GM12878 (cell line): Measurements from ENCODE around the gene KDM5B. TPM values are rescaled to one million over a fixed set of nuclear protein-coding genes. Genes with fewer than 3 reads are reported as not detected.

Experiments
- ATAC-seq: fragments of 200-7000 bp; cut with Tn5 transposase; 3 replicates; pipeline ENCODE4 v1.9.1; 2020; ENCODE audit warnings: mild to moderate bottlenecking, moderate library complexity
- BruUV-seq: library from RNA; stranded (reverse); fragments of 400-500 nt; replicated peaks from 2 replicates; lab custom pipeline; 2021; lab: Mats Ljungman, UMichigan
- CTCF ChIA-PET: fragments of 300-600 bp; sonication (Branson Sonifier 250); formaldehyde crosslinking; extraction: SDS; loops from one replicate; lab custom pipeline; 2021; ENCODE audit warnings: inconsistent platforms; lab: Yijun Ruan, JAX
- POLR2A ChIA-PET: fragments of 350-600 bp; formaldehyde crosslinking; extraction: SDS; loops from one replicate; lab custom pipeline; 2021; ENCODE audit warnings: inconsistent platforms; lab: Charles Lee
- RAD21 ChIA-PET: fragments of 300-600 bp; sonication (Branson Sonifier 250); formaldehyde crosslinking; loops from one replicate; lab custom pipeline; 2023; ENCODE audit warnings: antibody characterized with exemption; ENCODE audit not compliant: unreplicated experiment; lab: Charles Lee
- SMC1A ChIA-PET: fragments of 300-600 bp; sonication (Branson Sonifier 250); formaldehyde crosslinking; loops from one replicate; lab custom pipeline; 2023; ENCODE audit not compliant: unreplicated experiment, uncharacterized antibody; lab: Charles Lee
- DNase-seq: peaks from one replicate; pipeline ENCODE4 v3.0.0-alpha.2; 2011; ENCODE audit warnings: low read depth, low spot score
- FAIRE-seq: peaks from 3 replicates; lab custom pipeline; 2011; peaks lifted over from hg19 to GRCh38; lab: Jason Lieb, UNC
- H2AFZ ChIP-seq: 2 replicates; pipeline ENCODE4 v1.6.0; 2011; ENCODE audit warnings: low read depth, low read length, control low read depth; ENCODE audit not compliant: control insufficient read depth
- H3K27ac ChIP-seq: 2 replicates; pipeline ENCODE4 v1.5.1; 2011; ENCODE audit warnings: control low read depth; ENCODE audit not compliant: control insufficient read depth, insufficient read depth
- H3K27me3 ChIP-seq, 2 experiments: replicated peaks in 1 of 2; 2 replicates each; pipeline versions ENCODE4 v1.6.0 to v1.6.1; 2011; ENCODE audit warnings: low read length in 1 of 2; ENCODE audit not compliant: control insufficient read depth in 2 of 2, insufficient read depth in 2 of 2
- H3K36me3 ChIP-seq, 2 experiments: 2 replicates each; pipeline ENCODE4 v1.5.1; 2011; ENCODE audit warnings: low read length in 1 of 2; ENCODE audit not compliant: control insufficient read depth in 2 of 2, insufficient read depth in 2 of 2
- H3K4me1 ChIP-seq: 2 replicates; pipeline ENCODE4 v1.6.1; 2011; ENCODE audit warnings: mild to moderate bottlenecking, low read length, moderate library complexity, mixed read lengths; ENCODE audit not compliant: control insufficient read depth, insufficient read depth
- H3K4me2 ChIP-seq: 2 replicates; pipeline ENCODE4 v1.6.0; 2011; ENCODE audit warnings: control low read depth; ENCODE audit not compliant: control insufficient read depth, insufficient read depth
- H3K4me3 ChIP-seq: fragments of 200-600 bp; sonication (generic); 2 replicates; pipeline ENCODE4 v1.5.1; 2016
- H3K79me2 ChIP-seq: 2 replicates; pipeline ENCODE4 v1.6.0; 2011; ENCODE audit warnings: low read length; ENCODE audit not compliant: control insufficient read depth, insufficient read depth
- H3K9ac ChIP-seq: 2 replicates; pipeline ENCODE4 v1.8.0; 2011; ENCODE audit warnings: low read length, control low read depth, mixed read lengths; ENCODE audit not compliant: control insufficient read depth, insufficient read depth
- H3K9me3 ChIP-seq: replicated peaks from 3 replicates; pipeline ENCODE4 v1.5.1; 2011; ENCODE audit warnings: mild to moderate bottlenecking, low read length; ENCODE audit not compliant: control insufficient read depth, insufficient read depth
- H4K20me1 ChIP-seq: 2 replicates; pipeline ENCODE4 v1.6.0; 2011; ENCODE audit not compliant: control insufficient read depth, insufficient read depth
- CBFB ChIP-seq: IDR thresholded peaks from 2 replicates; pipeline ENCODE4 v1.6.1; 2016; ENCODE audit warnings: antibody characterized with exemption, low read depth
- EED ChIP-seq: sonication (generic); IDR thresholded peaks from 2 replicates; pipeline ENCODE4 v1.6.1; 2016; ENCODE audit warnings: antibody characterized with exemption, low read depth
- JUNB ChIP-seq: IDR thresholded peaks from 2 replicates; pipeline ENCODE4 v1.6.1; 2016; ENCODE audit warnings: antibody characterized with exemption, mild to moderate bottlenecking
- KDM1A ChIP-seq: fragments of 200-600 bp; sonication (generic); IDR thresholded peaks from 2 replicates; pipeline ENCODE4 v1.6.1; 2016; ENCODE audit warnings: borderline replicate concordance
- NBN ChIP-seq: fragments of 450-650 bp; IDR thresholded peaks from 2 replicates; pipeline ENCODE4 v1.6.1; 2016
- POLR2AphosphoS2 ChIP-seq: IDR thresholded peaks from 2 replicates; pipeline ENCODE4 v1.6.1; 2011; ENCODE audit warnings: low read depth, mild to moderate bottlenecking, low read length, improper control_type of control experiment, moderate library complexity
- POU2F2 ChIP-seq: IDR thresholded peaks from 3 replicates; pipeline ENCODE4 v1.6.1; 2011; ENCODE audit warnings: low read depth, mild to moderate bottlenecking, low read length, borderline replicate concordance
- SMAD1 ChIP-seq: fragments of 450-650 bp; IDR thresholded peaks from 2 replicates; pipeline ENCODE4 v1.6.1; 2018; ENCODE audit warnings: mild to moderate bottlenecking, low read depth; ENCODE audit not compliant: partially characterized antibody
- TARDBP ChIP-seq: IDR thresholded peaks from 2 replicates; pipeline ENCODE4 v1.6.1; 2016; ENCODE audit warnings: borderline replicate concordance
- ZSCAN29 ChIP-seq: fragments of 450-650 bp; IDR thresholded peaks from 2 replicates; pipeline ENCODE4 v1.6.1; 2017; ENCODE audit warnings: mild to moderate bottlenecking, moderate library complexity
- WGBS: methylation state at CpG from one replicate; pipeline ENCODE4 v1.1.6; 2016; ENCODE audit warnings: low lambda C conversion rate; ENCODE audit not compliant: insufficient replicate concordance, insufficient coverage; ENCODE audit errors: missing lambda C conversion rate; 5-methylcytosine and 5-hydroxymethylcytosine counted together
- in situ Hi-C: fragments of 300-500 bp; cut with MboI; formaldehyde crosslinking; loops from 9 replicates; pipeline ENCODE4 v1.14.3; 2018; ENCODE audit warnings: mixed read lengths
- intact Hi-C: fragments of 100-400 bp; cut with micrococcal nuclease; formaldehyde crosslinking; loops from one replicate; pipeline ENCODE4 v1.14.2; 2022; ENCODE audit not compliant: unreplicated experiment
- polyA plus RNA-seq, 11 experiments: library from polyadenylated mRNA; depleted of rRNA in 4 of 11; unstranded in 6 of 11; stranded (reverse) in 5 of 11; fragments of >200 nt; fragmentation: Nextera tagmentation in 4 of 11; fragmentation: Illumina TruSeq in 1 of 11; extraction: Ambion mirVana in 4 of 11; extraction: Trizol in 1 of 11; gene quantifications; 1 replicate in 1 of 11; 2 replicates in 10 of 11; pipeline versions ENCODE4 v1.2.1 to v1.2.3, GENCODE V29; 2011 to 2016; ENCODE audit warnings: inconsistent platforms in 2 of 11, missing spikeins in 2 of 11, low read depth in 1 of 11
- total RNA-seq, 4 experiments: library from RNA; depleted of rRNA in 3 of 4; stranded (reverse); fragments of >200 nt in 3 of 4; fragmentation: Illumina TruSeq in 1 of 4; extraction: Trizol in 1 of 4; gene quantifications; 2 replicates each; pipeline versions ENCODE4 v1.2.1 to v1.2.3, GENCODE V29; 2013 to 2021
- TF ChIP-seq, protein P1 (sequence below): fragments of 450-650 bp; IDR thresholded peaks from 2 replicates; pipeline ENCODE4 v1.6.1; 2017; ENCODE audit warnings: mild to moderate bottlenecking, moderate library complexity
- TF ChIP-seq, protein P2 (sequence below): IDR thresholded peaks from 2 replicates; pipeline ENCODE4 v1.6.1; 2011; ENCODE audit warnings: low read depth, low read length, improper control_type of control experiment, borderline replicate concordance
- TF ChIP-seq, protein P3 (sequence below), 3 experiments: IDR thresholded peaks in 2 of 3; conservative IDR thresholded peaks in 1 of 3; 2 replicates each; pipeline ENCODE4 v1.5.1; 2011; ENCODE audit warnings: low read depth in 3 of 3, low read length in 3 of 3, mild to moderate bottlenecking in 3 of 3, control low read depth in 2 of 3, moderate library complexity in 2 of 3, inconsistent platforms in 1 of 3, mixed read lengths in 1 of 3; ENCODE audit not compliant: control insufficient read depth in 2 of 3, insufficient read depth in 1 of 3; ENCODE audit errors: extremely low read depth in 1 of 3
- TF ChIP-seq, protein P4 (sequence below): IDR thresholded peaks from 2 replicates; pipeline ENCODE4 v1.6.1; 2012; ENCODE audit warnings: low read length, inconsistent platforms
- TF ChIP-seq, protein P5 (sequence below): fragments of 450-650 bp; IDR thresholded peaks from 2 replicates; pipeline ENCODE4 v1.6.1; 2017; ENCODE audit warnings: borderline replicate concordance

Gene KDM5B
- total and polyA plus RNA-seq, 10 of the 15 experiments (the other 5 are each of a cell fraction or from before 2014, with no cell fraction given) = 1.7 to 26.6 (median 8.1) TPM

DNA sequence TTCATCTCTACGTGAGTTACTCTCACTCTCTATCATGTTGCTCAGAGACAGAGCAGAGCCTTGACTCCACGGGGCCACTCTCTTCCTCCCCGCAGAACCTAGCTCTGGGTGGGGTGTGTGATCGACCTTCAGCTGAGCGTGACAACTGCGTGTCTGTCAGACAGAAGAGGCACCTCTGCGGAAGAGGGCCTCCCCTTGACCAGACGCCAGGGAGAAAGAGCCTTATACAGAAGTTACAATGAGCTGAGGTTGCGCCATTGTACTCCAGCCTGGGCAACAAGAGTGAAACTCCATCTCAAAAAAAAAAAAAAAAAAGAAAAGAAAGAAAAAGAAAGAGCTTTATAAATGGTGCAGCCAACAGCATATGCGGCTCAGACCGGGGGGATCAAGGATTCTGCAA lies 120.9 kb downstream of the KDM5B start:
- Histone ChIP-seq H2AFZ (no peak overlapping the region), H3K4me3 (no peak overlapping the region), H3K27ac (no peak overlapping the region)
- FAIRE-seq = no peak
- TF ChIP-seq, protein P1, sequence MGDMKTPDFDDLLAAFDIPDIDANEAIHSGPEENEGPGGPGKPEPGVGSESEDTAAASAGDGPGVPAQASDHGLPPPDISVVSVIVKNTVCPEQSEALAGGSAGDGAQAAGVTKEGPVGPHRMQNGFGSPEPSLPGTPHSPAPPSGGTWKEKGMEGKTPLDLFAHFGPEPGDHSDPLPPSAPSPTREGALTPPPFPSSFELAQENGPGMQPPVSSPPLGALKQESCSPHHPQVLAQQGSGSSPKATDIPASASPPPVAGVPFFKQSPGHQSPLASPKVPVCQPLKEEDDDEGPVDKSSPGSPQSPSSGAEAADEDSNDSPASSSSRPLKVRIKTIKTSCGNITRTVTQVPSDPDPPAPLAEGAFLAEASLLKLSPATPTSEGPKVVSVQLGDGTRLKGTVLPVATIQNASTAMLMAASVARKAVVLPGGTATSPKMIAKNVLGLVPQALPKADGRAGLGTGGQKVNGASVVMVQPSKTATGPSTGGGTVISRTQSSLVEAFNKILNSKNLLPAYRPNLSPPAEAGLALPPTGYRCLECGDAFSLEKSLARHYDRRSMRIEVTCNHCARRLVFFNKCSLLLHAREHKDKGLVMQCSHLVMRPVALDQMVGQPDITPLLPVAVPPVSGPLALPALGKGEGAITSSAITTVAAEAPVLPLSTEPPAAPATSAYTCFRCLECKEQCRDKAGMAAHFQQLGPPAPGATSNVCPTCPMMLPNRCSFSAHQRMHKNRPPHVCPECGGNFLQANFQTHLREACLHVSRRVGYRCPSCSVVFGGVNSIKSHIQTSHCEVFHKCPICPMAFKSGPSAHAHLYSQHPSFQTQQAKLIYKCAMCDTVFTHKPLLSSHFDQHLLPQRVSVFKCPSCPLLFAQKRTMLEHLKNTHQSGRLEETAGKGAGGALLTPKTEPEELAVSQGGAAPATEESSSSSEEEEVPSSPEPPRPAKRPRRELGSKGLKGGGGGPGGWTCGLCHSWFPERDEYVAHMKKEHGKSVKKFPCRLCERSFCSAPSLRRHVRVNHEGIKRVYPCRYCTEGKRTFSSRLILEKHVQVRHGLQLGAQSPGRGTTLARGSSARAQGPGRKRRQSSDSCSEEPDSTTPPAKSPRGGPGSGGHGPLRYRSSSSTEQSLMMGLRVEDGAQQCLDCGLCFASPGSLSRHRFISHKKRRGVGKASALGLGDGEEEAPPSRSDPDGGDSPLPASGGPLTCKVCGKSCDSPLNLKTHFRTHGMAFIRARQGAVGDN = no peak
- TF ChIP-seq CBFB = no peak
- no peak for TF ChIP-seq POLR2AphosphoS2
- no peak for TF ChIP-seq POU2F2
- TF ChIP-seq JUNB = no peak
- TF ChIP-seq ZSCAN29 = no peak
- TF ChIP-seq, protein P2, sequence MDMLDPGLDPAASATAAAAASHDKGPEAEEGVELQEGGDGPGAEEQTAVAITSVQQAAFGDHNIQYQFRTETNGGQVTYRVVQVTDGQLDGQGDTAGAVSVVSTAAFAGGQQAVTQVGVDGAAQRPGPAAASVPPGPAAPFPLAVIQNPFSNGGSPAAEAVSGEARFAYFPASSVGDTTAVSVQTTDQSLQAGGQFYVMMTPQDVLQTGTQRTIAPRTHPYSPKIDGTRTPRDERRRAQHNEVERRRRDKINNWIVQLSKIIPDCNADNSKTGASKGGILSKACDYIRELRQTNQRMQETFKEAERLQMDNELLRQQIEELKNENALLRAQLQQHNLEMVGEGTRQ = no peak
- TF ChIP-seq EED = no peak
- TF ChIP-seq TARDBP = no peak
- TF ChIP-seq, protein P3, sequence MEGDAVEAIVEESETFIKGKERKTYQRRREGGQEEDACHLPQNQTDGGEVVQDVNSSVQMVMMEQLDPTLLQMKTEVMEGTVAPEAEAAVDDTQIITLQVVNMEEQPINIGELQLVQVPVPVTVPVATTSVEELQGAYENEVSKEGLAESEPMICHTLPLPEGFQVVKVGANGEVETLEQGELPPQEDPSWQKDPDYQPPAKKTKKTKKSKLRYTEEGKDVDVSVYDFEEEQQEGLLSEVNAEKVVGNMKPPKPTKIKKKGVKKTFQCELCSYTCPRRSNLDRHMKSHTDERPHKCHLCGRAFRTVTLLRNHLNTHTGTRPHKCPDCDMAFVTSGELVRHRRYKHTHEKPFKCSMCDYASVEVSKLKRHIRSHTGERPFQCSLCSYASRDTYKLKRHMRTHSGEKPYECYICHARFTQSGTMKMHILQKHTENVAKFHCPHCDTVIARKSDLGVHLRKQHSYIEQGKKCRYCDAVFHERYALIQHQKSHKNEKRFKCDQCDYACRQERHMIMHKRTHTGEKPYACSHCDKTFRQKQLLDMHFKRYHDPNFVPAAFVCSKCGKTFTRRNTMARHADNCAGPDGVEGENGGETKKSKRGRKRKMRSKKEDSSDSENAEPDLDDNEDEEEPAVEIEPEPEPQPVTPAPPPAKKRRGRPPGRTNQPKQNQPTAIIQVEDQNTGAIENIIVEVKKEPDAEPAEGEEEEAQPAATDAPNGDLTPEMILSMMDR (IDR thresholded peaks at IDR 0.05 in 2 of 3, conservative IDR thresholded peaks at IDR 0.05 in 1 of 3; ENCODE audit: control insufficient read depth in 2 of 3, extremely low read depth in 1 of 3, insufficient read depth in 1 of 3, low read depth in 3 of 3, low read length in 3 of 3) = no peak
- TF ChIP-seq SMAD1 = no peak
- no peak for TF ChIP-seq KDM1A
- TF ChIP-seq, protein P4, sequence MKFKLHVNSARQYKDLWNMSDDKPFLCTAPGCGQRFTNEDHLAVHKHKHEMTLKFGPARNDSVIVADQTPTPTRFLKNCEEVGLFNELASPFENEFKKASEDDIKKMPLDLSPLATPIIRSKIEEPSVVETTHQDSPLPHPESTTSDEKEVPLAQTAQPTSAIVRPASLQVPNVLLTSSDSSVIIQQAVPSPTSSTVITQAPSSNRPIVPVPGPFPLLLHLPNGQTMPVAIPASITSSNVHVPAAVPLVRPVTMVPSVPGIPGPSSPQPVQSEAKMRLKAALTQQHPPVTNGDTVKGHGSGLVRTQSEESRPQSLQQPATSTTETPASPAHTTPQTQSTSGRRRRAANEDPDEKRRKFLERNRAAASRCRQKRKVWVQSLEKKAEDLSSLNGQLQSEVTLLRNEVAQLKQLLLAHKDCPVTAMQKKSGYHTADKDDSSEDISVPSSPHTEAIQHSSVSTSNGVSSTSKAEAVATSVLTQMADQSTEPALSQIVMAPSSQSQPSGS = no peak
- TF ChIP-seq NBN = no peak
- TF ChIP-seq, protein P5, sequence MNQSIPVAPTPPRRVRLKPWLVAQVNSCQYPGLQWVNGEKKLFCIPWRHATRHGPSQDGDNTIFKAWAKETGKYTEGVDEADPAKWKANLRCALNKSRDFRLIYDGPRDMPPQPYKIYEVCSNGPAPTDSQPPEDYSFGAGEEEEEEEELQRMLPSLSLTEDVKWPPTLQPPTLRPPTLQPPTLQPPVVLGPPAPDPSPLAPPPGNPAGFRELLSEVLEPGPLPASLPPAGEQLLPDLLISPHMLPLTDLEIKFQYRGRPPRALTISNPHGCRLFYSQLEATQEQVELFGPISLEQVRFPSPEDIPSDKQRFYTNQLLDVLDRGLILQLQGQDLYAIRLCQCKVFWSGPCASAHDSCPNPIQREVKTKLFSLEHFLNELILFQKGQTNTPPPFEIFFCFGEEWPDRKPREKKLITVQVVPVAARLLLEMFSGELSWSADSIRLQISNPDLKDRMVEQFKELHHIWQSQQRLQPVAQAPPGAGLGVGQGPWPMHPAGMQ = no peak
- TF ChIP-seq, all 136 proteins: peak for 0
- POLR2A ChIA-PET = no interaction called here
- SMC1A ChIA-PET = no interaction called here
- in situ Hi-C loops (no loop called here), intact Hi-C loops (no loop called here)
- peaks cover 2 to 4% of the 10 kb centered on the region in 2 experiments; a peak in 3 of 4 replicates for H3K27me3 ChIP-seq
- no peak overlapping the region for H3K9ac ChIP-seq
- DNase-seq = no peak
- H3K4me2 ChIP-seq = no peak overlapping the region
- RAD21 ChIA-PET = interaction anchor here (1.1 kb wide), 1 partner anchor 32 kb away, joined by 4 read pairs; no protein-coding TSS in a partner anchor
- BruUV-seq = no TSS peak
- no peaks in the 10 kb centered on the region for H3K79me2 ChIP-seq
- ATAC-seq = no peak
- 23% methylated on average over 11 of the region's 11 CpGs for WGBS
- CTCF ChIA-PET = interaction anchor here (1.1 kb wide), 1 partner anchor 8 kb away, joined by 3 read pairs; no protein-coding TSS in a partner anchor
- no peaks in the 10 kb centered on the region for H3K9me3 ChIP-seq
- H3K4me1 ChIP-seq = no peaks in the 10 kb centered on the region
- H3K36me3 ChIP-seq = no peaks in the 10 kb centered on the region
- no peaks in the 10 kb centered on the region for H4K20me1 ChIP-seq
